ENCODE measurements around the gene SNORC.

- no peak for TF ChIP-seq POLR2A (IDR thresholded peaks at IDR 0.05; ENCODE audit: low read depth)
- TF ChIP-seq EP300 (IDR thresholded peaks at IDR 0.05): no peak
These were observed 27.4 kb upstream of the SNORC start for GRCh38 chr2:232842689-232843088.
